GM19023 (cell line): ENCODE data around the gene AP5M1.
A peak's percentile ranks its signal among the peaks of the same experiment; 100 is the strongest.
"Not testable (repeated sequence)": the region's sequence is repeated elsewhere in the genome, so short reads cannot be mapped to it uniquely, and the experiment has no call there.

Source experiments
- ATAC-seq: cut with Tn5 transposase; IDR thresholded peaks from one replicate; pipeline ENCODE4 v1.9.1; 2021; ENCODE audit warnings: mild to moderate bottlenecking, moderate library complexity; ENCODE audit not compliant: unreplicated experiment

AP5M1 gene

DNA sequence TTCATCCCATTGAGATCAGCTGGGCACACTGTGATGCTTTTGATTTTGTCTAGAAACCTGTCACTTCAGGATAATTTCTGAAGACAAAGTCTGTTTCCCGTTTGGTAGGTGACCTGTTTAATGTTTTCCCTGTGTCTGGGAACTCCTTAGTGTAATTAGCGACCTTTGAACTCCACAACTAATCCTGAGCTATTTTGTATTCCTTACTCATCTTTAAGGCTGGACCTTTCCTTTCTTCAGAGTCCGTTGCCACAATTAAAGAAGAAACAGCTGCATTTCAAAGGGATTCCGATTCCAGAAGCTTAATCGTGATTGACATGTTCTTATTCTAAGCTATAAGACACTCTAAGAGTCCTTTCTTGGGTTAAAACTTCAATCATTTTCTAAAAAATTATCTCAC lies 22.0 kb downstream of the AP5M1 start:
- ATAC-seq, result no peak

DNA sequence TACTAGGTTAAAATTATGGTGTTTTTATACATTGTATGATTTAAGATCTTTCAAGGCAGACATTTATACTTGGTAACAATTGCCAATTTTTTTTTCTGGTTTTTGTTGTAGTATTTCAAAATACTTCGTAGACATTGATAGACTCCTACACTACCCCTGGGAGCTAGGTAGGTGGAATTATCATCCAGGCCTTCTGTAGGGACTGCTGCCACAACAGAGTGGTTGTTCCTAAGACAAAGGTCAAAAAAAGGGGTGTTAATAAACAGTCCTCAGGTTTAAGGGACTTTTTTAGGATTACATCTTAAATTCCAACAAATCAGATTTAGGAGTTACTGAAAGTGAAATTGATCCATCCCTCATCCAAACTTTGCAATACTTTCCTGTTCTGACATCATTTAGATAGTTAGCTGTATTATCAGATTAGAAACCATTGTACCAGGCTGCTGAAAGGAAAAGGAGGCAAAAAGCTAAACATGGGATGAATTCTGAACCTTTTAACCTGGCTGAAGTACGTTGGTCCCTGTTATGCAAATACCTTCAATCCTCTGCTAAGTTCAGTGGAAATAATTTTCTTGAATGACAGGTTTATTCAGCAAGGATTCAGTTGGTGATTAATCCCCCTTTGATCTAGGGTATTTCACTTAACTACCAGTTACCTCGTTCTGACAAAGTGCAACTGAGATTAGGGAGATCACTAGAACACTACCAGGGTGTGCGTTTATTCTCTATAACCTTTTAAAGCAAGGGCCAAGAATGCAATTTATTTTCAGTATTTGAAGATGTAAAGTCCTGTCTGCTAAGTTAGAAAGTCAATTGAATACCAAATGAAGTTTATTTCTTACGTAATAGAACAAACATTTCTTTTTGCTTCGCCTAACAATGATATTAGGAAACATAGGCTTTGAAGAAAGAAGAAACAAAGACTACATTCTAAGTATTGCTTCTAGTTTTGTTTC lies 23.2 kb downstream of the AP5M1 start:
- no peak for ATAC-seq

DNA sequence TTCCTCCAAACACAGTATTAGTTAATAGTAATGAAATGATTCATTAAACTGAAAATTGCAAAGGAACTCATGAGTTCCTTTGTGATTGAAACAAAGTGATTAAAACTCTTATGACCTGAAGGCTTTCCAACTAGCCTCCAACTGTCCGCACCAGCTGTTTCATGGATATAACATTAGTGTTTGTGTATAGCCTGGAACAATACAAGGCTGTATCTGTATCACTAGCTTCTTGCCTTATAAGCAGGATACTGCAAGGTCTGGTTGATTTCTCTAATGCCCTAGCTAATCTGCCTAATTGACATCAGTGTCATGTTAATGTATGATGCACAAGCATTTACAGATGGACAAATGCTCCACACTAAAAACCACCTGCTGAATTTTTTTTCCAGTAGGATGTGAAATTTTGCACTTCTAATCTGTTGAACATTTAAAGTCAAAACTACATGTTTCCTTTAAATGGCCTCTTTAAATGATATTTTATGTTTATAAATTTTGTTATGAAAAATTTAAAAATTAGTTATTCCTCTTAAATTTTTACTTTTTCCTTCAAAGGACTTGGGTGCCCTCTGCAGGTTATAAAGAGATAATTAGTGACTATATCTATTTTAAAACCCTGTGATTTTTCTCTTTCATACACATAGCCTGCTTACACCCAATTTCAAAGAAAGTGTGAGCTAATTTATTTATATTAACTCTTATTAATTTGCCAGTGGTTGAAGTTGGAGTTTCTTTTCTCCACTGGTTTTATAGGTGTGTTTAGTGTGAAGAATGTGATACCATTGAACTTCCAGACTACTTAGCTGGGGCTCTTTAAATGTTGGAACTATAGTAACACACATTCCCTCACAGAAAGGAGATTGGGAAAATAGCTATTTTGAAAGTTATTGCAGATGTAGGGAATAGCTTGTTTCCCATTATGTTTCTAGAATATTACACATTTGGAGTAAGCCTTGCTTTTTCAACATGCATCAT lies 25.4 kb downstream of the AP5M1 start:
- no peak for ATAC-seq

DNA sequence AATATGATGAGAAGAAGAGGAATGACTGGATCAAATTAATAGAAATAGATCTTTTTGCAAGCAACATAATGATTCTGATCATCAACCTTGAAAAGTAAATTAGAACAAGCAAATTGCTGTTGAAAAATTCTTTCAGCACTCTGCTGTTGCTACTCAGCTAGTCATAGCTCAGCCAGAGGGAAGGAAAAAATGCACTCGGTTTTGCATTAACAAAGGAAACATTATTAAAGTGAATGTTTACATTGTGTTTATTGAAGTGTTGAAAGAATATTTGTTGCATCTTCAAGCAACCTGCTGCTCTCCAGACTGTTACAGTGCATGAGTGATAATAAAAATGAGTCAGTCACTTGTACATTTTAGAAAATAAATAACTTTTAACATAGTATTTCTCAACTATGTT lies 26.5 kb downstream of the AP5M1 start:
- no peak for ATAC-seq

DNA sequence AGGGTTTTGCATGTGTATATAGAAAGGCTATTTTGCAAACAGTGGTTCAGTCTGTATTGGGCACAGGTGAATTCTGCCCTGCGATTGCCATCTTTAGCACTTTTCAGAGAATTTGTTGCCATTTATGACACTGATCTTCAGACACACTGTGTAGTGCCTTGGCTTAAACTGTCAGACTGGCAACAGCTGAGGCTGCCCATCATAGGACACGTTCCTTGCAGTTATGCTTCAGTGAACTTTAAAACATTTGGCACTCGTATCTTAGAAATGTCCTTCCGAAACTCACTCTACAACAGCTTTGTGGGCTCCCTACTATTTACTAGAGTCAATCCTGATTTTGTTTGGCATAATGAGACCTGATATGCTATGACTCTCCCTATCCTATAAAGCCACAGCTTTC lies 29.1 kb downstream of the AP5M1 start:
- ATAC-seq, result no peak

DNA sequence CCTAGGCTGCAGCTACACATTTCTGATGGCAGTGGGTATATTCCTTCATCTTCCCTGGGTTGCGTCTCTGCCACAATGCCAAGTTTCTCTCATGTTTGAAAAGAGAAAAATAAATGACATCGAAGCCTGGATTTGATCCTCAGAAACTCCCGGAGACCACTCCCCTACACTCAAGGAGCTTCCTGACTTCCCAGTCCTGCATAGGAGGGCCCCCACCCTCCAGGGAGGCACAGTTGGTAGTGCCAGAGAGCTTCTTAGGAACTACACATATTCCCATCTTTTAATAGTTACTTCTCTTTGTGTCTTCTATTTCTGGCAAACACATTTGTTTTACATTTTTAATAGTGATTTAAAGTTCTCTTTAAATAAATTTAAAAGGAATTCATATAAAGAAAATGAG lies 30.7 kb downstream of the AP5M1 start:
- ATAC-seq, result no peak

DNA sequence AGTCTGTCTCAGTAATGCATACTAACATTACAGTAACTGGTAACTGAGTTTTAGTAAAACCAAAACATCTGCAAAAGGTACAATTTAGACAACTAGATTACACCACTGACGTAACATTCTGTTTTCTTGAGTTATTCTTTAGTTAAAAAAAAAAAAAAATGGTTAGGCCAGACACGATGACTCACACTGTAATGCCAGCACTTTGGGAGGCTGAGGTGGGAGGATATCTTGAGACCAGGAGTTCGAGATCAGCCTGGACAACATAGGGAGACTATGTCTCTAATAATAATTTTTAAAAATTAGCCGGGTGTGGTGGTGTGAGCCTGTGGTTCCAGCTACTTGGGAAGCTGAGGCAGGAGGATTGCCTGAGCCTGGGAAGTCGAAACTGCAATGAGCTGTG lies 34.1 kb downstream of the AP5M1 start:
- no peak for ATAC-seq

DNA sequence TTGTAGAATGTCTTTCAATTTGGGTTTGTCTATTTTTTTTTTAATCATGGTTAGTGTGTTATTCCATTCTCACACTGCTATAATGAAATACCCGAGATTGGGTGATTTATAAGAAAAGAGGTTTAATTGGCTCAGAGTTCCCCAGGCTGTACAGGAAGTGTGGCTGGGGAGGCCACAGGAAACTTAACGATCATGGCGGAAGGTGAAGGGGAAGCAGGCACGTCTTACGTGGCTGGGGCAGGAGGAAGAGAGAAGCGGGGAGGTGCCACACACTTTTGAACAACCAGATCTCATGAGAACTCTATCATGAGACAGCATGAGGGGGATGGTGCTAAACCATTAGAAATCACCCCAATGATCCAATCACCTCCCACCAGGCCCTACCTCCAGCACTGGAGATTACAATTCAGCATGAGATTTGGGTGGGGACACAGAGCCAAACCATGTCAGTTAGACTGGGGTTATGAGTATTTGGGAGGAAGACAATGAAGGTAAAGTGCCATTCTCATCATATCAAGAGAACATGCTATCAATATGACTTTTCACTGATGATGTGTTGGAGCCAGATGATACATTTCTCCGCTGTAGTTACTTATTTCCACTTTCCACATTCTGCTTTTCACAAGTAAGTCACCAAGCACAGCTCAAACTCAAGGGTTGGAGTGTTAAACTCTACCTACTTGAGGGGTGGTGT lies 45.8 kb downstream of the AP5M1 start:
- no peak for ATAC-seq

DNA sequence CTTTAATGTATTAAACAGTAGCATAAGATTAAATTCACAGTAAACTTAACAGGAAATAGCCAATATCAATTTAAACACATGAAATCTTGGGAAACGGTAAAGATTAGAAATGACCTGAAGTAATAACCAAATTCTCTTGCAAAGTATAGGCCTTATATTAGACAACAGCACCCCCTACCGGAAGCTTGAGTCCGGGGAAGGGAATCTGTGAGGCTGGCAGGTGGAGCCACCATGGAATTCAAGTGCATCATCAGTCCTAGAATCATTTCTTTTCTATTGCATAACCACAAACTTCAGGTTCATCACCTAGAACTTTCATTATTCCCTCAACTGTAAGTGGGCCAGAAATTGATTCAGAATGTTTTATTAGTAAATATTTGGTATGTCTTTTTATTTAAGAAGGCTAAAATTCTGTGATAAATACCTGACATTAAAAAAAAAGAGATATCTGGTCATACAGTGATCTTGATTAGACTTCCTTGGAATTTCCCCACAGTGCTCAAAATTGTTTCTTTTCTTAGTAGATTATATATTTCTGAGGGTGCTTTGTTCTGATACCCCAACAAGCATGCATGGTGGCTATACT lies 48.6 kb downstream of the AP5M1 start:
- peak; percentile 63 for ATAC-seq

DNA sequence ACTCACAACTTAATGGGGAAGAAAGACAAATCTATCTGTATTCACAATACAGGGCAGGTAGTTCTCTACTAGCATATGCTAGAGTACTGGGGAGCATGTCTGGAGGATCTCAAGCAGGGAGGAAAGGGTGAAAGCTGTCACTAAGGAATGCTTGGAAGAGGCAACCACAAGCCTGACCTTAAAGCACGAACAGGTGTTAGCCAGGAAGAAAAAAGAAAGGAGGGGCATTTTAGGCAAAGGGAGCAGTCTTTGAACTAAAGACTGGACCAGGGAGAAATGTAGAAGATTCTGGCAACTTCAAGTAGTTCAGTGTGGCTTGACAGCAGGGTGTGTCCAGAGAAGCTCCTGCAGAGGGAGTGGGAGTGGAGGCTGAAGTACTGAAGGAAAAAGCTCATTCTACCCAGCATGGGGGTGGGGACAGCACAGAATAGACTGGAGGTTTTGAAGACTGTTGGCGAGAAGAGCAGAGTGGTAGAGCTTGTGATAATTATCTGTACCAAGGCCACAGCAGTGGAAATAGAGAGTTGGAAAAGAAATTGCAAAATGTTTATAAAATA lies 50.9 kb downstream of the AP5M1 start:
- no peak for ATAC-seq

DNA sequence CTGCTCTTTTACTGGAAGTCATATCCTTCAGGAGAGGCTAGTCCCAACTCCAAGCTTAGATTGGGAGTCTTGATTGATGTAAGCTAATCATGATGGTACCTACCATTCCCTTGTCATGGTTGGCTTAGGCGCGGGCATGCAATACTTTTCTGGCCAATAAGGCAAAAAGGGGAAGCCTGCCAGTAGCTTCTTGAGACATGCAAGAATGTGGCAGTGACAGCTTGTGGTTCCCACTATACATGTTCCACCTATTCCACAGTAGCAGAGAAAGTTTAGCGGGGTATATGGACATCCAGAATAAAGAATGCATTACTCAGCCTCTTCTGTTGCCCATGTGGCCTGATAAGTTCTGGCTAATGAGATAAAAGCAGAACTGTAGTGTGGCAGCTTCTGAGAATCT lies 55.0 kb downstream of the AP5M1 start:
- ATAC-seq, result no peak

DNA sequence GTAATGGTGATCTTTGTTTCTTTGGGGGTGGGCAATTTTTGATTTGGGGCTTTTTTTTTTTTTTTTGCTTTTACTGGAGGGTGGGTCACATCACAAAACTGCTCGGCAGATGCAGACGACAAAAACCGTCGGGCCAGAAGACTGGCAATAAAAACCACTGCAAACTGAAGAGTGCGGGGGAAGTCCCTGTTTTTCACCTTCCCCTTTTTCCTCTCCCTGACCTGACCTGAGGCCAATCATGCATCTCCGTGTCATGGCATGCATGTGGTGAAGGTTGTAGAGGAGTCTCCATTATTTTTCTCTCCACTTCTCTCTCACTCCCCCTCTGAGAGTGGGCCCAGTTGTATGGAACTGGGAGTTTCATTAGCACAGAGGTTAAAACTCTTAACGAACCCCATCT lies 57.5 kb downstream of the AP5M1 start:
- peak; percentile 82 for ATAC-seq

DNA sequence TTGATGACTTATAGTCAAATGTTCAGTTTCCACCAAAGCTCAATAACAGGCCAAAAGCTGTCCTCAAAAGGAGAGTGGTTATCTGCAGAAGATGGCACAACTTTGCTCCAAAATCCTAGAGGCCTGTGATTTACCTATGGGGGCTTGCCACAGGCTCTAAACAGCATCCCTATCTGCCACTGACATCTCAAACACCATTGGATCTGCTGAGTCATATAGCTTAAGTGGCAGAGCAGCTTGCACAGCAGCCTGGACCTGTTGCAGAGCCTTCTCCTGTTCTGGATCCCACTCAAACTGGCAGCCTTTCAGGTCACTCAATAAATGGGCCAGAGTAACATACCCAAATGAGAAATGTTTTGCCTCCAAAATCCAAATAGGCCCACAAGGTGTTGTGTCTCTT lies 61.1 kb downstream of the AP5M1 start:
- ATAC-seq, result no peak

DNA sequence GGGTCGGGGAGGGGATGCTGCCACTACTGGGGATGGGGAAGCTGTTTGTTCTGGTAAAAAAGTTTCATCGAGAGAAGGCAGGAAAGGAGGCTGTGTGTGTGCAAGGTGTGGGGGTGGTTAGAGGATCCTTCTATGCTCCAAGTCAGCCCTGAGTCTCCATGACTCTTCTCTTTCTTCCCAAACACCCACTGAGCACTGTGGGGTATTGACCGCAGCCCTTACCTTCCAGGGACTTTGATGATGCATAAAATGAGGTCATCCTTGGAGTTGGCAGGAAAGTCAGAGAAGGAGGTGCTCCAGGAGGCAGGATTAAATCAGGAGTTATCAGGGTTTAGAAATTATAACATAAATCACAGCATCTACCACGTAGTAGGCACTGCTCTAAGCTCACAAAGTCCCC lies 63.7 kb downstream of the AP5M1 start:
- not testable (repeated sequence) for ATAC-seq

DNA sequence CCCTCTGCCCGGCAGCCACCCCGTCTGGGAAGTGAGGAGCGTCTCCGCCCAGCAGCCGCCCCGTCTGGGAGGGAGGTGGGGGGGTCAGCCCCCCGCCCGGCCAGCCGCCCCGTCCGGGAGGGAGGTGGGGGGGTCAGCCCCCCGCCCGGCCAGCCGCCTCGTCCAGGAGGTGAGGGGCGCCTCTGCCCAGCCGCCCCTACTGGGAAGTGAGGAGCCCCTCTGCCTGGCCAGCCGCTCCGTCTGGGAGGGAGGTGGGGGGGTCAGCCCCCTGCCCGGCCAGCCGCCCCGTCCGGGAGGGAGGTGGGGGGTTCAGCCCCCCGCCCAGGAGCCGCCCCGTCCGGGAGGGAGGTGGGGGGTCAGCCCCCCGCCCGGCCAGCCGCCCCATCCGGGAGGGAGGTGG lies 65.0 kb downstream of the AP5M1 start:
- not testable (repeated sequence) for ATAC-seq

DNA sequence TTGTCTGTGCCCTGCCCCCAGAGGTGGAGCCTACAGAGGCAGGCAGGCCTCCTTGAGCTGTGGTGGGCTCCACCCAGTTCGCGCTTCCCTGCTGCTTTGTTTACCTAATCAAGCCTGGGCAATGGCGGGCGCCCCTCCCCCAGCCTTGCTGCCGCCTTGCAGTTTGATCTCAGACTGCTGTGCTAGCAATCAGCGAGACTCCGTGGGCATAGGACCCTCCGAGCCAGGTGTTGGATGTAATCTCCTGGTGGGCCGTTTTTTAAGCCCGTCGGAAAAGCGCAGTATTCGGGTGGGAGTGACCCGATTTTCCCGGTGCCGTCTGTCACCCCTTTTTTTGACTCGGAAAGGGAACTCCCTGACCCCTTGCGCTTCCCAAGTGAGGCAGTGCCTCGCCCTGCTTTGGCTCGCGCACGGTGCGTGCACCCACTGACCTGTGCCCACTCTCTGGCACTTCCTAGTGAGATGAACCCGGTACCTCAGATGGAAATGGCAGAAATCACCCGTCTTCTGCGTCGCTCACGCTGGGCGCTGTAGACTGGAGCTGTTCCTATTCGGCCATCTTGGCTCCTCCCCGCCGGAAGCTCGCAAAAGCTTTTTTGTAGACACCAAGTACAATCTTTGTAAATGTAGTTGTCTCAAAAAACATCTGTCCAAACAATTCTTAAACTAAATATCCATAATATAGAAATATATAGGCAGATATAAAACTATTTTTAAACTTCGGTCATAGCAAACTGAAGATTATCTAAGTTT lies 75.0 kb downstream of the AP5M1 start:
- ATAC-seq, result not testable (repeated sequence)

DNA sequence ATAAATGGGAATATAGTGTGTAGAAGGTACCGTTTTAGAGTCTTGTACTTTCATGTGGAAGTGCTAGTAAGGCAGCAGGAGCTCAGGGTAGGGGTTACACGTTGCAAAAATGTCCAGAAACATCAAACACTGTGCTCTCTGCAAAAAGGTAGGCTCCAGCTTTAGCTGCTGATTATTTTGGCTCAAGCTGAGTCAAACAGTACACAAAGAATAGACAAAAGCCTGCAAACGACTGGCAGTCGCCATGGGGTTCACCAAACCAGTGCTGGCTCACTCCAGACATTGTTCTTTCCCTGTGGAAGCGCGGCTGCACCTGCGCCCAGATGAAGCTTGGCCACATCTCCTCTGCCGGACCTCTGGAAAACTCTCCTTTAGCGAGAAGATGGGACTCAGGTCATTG lies 76.3 kb downstream of the AP5M1 start:
- no peak for ATAC-seq

DNA sequence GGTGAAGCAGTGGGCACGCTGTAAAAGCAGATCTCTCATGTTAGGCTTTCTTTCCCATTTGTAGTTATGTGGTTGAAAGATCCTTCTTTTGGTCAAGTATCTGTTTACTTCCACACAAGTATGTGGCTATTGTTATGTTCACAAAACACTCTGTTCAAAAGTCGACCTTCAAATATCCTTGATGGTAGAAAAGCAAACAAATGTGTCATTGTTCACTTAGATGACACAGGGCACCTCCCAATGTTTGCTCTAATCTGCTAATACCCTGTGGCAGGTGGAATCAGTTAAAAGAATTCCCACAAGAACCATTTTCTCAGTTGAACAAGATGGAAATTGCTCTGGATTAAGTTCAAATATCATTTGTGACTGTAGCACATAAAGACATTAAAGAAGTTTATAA lies 78.0 kb downstream of the AP5M1 start:
- no peak for ATAC-seq
